RWPE1 (cell line): ENCODE results near the gene GNAT1.

ENCODE experiments used
- CTCF ChIA-PET: fragments of 350-600 bp; sonication (Branson Sonifier 250); formaldehyde crosslinking; extraction: SDS; loops from one replicate; lab custom pipeline; 2021; lab: Yijun Ruan, JAX
- POLR2A ChIA-PET: fragments of 400-600 bp; formaldehyde crosslinking; extraction: SDS; loops from one replicate; lab custom pipeline; 2020; ENCODE audit warnings: antibody characterized with exemption; ENCODE audit not compliant: low non-redundant PET; lab: Yijun Ruan, JAX
- DNase-seq: peaks from one replicate; pipeline ENCODE4 v3.0.0; 2012; ENCODE audit warnings: low spot score
- H3K27ac ChIP-seq: fragments of 450-650 bp; 2 replicates; pipeline ENCODE4 v1.5.1; 2017
- TF ChIP-seq, protein P1 (sequence below): fragments of 450-650 bp; conservative IDR thresholded peaks from 2 replicates; pipeline ENCODE4 v1.5.1; 2017; ENCODE audit warnings: low read depth, mild to moderate bottlenecking

GNAT1 gene

DNA sequence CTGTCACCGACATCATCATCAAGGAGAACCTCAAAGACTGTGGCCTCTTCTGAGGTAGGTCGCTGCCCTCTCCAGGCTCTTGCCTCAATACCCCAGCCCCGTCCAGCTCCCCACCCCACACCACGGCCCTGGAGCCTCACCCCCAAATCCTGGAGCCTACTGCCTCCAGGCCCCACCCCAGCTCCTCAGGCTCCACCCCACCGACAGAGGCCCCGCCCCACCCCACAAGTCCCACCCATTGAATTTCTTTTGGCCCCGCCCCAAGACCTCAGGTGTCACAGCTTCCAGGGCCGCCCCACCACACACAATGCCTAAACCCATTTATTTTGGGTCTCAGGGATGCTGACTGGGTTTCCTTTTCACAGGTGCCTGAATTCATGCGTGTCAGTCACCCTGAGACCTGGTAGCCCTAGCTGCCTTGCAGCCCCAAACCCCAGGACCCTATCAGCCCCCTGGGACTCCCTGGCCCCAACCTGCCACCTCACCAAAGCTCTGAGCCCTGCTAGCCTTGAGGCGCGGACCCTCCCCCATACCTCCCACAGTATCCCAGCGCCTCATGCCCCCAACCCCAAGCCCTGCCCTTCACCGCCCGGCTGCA lies 3.6 kb downstream of the GNAT1 start:
- TF ChIP-seq, protein P1, sequence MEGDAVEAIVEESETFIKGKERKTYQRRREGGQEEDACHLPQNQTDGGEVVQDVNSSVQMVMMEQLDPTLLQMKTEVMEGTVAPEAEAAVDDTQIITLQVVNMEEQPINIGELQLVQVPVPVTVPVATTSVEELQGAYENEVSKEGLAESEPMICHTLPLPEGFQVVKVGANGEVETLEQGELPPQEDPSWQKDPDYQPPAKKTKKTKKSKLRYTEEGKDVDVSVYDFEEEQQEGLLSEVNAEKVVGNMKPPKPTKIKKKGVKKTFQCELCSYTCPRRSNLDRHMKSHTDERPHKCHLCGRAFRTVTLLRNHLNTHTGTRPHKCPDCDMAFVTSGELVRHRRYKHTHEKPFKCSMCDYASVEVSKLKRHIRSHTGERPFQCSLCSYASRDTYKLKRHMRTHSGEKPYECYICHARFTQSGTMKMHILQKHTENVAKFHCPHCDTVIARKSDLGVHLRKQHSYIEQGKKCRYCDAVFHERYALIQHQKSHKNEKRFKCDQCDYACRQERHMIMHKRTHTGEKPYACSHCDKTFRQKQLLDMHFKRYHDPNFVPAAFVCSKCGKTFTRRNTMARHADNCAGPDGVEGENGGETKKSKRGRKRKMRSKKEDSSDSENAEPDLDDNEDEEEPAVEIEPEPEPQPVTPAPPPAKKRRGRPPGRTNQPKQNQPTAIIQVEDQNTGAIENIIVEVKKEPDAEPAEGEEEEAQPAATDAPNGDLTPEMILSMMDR, result no peak

DNA sequence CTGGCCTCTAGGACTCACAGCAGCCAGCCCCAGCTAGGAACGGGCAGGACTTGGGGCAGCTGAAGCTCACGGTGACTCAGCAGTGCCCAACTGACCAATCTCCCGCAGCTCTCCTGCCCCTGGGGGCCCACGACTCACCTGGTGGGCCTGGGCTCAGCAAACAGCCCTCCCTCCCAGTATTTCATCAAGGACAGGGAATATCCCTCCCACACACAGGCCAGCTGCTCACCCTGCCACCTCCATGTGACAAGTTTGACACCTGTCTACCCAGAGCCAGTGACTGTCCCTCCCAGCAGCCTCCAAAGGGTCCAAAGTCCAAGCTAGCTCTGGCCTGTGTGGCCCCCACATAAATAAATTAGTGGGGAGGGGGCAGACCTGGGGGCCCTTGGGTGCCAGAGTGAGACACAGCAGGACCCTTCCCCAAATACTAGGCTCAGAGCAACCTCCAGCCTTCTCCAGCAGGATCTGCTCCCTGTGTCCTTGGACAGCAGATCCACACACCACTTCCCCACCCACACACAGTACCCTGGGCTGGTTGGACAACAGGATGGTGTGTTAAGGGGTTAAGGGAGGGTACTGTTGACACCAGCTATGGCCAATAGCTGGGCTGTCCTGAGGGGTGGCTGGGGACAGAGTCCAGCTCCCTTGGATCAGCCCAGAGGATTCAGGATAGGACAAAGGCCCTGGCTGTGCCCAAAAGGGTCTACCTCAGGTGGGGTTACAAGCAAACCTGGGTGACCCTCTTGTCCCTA lies 4.3 kb downstream of the GNAT1 start:
- POLR2A ChIA-PET, result interaction anchor here (0.5 kb wide), 1 partner anchor 42 kb away, joined by 3 read pairs; no protein-coding TSS in a partner anchor
- no peak overlapping the region for H3K27ac ChIP-seq
- CTCF ChIA-PET, result interaction anchor here (0.6 to 4.2 kb wide), 4 partner anchors 26 to 278 kb away, joined by 3 to 45 read pairs (median 4); no protein-coding TSS in a partner anchor
- TF ChIP-seq, protein P1, result no peak
- no peak for DNase-seq

More for the DNA sequence above, 3.6 kb downstream of the GNAT1 start:
- ChIA-PET POLR2A (no interaction called here), CTCF (interaction anchor here (0.6 to 4.2 kb wide), 10 partner anchors 10 to 277 kb away, joined by 3 to 45 read pairs (median 3); no protein-coding TSS in a partner anchor)
- no peak overlapping the region for H3K27ac ChIP-seq
- DNase-seq, result peak; percentile 57

DNA sequence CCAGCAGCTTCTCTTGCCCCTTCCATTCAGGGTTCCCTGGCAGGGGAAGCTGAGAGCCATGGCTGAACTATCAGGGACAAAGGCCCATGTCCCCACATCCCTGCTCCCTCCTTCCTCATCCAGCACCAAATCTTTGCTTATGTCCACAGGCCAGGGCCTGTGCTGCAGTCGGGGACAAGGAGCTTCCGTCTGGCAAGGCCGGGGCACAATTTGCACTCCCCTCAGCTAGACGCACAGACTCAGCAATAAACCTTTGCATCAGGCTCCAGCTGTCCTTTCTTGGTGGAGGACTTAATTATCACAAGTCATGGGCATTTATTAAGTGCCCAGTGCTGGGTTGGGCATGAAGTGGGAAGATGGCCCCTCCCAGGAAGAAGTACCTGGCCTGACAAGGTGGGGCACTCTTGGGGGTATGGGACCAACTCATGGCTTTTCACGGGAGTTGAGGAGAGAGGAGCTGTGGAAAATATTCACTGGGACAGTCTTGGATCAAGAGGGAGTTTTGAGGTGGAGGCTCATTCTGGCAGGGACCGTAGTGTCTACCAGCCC lies 4.9 kb downstream of the GNAT1 start:
- ChIA-PET POLR2A (interaction anchor here (0.5 kb wide), 1 partner anchor 42 kb away, joined by 3 read pairs; no protein-coding TSS in a partner anchor), CTCF (interaction anchor here (0.6 to 4.2 kb wide), 2 partner anchors 29 to 39 kb away, joined by 4 to 45 read pairs; no protein-coding TSS in a partner anchor)
- DNase-seq, result no peak
- TF ChIP-seq, protein P1, result no peak
- no peak overlapping the region for H3K27ac ChIP-seq

DNA sequence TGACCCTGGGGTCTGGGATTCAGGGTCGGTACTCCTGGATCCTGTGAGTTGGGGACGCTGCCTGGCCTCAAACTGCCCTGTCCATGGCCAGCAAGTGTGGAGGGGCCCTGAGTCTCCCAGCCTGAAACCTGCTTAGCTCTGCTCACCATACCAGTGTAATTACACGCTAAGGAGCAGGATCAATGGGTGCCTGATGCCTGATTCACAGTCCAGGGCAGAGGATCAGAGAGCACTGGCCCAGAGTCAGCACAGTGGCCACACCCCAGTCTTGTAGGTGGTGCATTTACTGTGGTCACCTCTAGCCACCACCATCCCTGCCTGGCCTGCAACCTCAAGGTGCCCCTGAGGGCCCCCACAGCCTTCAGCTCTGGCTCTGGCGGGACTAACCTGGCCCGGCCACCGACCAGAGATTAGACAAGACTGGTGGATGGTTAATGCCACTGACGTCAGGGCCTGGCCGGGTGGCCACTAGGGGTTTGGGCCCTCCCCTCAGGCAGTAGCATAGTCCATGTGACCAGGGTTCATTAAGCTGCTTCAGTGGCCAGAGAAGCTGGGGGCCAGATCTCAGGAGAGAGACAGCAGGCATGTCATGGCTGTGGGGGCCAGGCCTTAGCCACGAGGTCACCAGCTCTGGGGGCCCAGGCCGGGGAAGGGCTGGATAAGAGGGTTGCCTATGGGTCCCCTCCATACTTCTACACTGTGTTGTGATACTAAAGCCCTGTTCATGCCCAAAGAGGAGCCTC lies 10.3 kb downstream of the GNAT1 start:
- ChIA-PET CTCF (no interaction called here), POLR2A (no interaction called here)
- DNase-seq, result no peak
- no peak overlapping the region for H3K27ac ChIP-seq
- TF ChIP-seq, protein P1, result no peak

DNA sequence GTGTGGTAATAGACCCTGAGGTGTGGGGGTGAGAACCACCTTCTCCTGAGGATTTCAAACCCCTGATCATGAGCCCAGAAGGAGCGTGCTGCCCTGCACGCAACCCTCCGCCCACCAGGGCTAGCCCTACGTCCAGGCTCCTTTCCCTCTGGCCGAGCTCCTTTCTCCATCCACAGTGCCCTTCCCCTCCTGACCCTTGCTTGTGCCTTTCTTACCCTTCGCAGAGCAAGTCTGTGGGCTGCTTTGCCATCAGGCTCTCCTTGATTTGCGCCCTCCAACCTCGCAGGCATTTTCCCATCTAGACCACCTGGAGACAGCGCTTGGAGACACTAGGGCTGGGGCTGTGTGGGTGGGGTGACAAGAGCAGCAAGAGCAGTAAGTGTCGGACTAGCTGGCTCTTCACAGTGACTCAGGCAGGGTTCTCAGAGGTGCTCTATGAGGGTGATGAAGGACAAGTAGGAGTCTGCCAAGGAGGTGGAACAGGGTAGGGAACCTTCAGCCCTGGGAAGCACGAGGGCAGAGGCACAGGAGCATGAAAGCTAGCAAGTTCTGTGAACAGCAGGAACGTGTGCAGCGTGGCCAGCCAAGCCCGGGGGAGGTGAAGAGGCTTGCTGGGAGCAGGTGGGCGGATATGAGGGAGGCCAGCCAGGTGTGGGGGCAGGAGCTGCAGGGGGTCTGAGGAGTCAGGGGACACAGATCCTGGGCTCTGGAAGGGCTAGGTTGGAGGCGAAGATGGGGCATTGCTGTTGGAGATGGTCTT lies 11.1 kb downstream of the GNAT1 start:
- ChIA-PET CTCF (interaction anchor here (0.6 kb wide), 1 partner anchor 24 kb away, joined by 4 read pairs; no protein-coding TSS in a partner anchor), POLR2A (no interaction called here)
- H3K27ac ChIP-seq, result no peak overlapping the region
- TF ChIP-seq, protein P1, result no peak
- no peak for DNase-seq
